LNCAP (cell line): Measurements from ENCODE around the gene TRPM4.

Experiments
- CTCF ChIP-seq: fragments of 450-650 bp; IDR thresholded peaks from 2 replicates; pipeline ENCODE4 v1.5.1; 2017; ENCODE audit warnings: mild to moderate bottlenecking

TRPM4 gene

GRCh38 chr19:49213791-49214190, 56.2 kb downstream of the TRPM4 start:
- no peak; the same call in 1 of the 2 replicates for TF ChIP-seq CTCF

- no peak for TF ChIP-seq CTCF
These were observed 57.1 kb downstream of the TRPM4 start for GRCh38 chr19:49214701-49215100.

GRCh38 chr19:49216071-49216470, 58.5 kb downstream of the TRPM4 start:
- TF ChIP-seq CTCF: no peak

- TF ChIP-seq CTCF: no peak
These were observed 59.8 kb downstream of the TRPM4 start for GRCh38 chr19:49217382-49217781.

DNA sequence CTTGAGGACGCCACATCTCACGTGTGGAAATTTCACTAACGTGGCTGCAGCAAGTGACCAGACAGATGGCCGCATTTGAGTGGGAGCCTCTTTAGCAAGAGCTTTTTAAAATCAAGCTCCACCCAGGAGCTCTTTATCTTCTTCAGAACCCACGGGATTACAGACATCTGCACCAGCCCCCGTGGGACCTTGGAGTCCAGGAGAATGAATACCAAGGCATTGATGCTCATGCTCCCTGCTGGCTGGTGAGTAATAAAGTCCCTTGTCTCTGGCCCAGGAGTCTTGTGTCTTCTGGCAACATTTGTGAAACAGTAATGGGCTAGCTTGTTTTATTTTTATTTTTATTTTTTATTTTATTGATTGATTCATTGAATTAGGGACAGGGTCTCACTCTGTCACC, 64.4 kb downstream of the TRPM4 start:
- TF ChIP-seq CTCF: no peak

GRCh38 chr19:49222528-49222927, 64.9 kb downstream of the TRPM4 start:
- no peak for TF ChIP-seq CTCF

DNA sequence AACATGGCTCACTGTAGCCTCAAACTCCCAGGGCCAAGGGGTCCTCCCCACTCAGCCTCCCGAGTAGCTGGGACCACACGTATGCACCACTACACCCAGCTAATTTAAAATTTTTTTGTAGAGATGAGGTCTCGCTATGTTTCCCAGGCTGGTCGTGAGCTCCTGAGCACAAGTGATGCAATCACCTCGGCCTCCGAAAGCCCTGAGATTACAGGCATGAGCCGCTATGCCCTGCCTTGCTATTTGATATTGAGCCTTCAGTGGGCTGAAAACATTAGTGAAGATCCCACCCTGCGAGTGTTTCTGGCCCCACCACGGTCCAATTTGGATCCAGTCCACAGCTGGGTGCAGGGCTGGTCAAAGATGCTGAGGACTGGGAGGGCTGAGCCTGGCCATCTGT, 65.9 kb downstream of the TRPM4 start:
- TF ChIP-seq CTCF: no peak

GRCh38 chr19:49224879-49225278, 67.3 kb downstream of the TRPM4 start:
- peak; percentile 37; the same call in 1 of the 2 replicates for TF ChIP-seq CTCF
